ENCODE results near the gene ZNF513.
A peak's percentile ranks its signal among the peaks of the same experiment; 100 is the strongest.

The ZNF513 gene, protein sequence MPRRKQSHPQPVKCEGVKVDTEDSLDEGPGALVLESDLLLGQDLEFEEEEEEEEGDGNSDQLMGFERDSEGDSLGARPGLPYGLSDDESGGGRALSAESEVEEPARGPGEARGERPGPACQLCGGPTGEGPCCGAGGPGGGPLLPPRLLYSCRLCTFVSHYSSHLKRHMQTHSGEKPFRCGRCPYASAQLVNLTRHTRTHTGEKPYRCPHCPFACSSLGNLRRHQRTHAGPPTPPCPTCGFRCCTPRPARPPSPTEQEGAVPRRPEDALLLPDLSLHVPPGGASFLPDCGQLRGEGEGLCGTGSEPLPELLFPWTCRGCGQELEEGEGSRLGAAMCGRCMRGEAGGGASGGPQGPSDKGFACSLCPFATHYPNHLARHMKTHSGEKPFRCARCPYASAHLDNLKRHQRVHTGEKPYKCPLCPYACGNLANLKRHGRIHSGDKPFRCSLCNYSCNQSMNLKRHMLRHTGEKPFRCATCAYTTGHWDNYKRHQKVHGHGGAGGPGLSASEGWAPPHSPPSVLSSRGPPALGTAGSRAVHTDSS

DNA sequence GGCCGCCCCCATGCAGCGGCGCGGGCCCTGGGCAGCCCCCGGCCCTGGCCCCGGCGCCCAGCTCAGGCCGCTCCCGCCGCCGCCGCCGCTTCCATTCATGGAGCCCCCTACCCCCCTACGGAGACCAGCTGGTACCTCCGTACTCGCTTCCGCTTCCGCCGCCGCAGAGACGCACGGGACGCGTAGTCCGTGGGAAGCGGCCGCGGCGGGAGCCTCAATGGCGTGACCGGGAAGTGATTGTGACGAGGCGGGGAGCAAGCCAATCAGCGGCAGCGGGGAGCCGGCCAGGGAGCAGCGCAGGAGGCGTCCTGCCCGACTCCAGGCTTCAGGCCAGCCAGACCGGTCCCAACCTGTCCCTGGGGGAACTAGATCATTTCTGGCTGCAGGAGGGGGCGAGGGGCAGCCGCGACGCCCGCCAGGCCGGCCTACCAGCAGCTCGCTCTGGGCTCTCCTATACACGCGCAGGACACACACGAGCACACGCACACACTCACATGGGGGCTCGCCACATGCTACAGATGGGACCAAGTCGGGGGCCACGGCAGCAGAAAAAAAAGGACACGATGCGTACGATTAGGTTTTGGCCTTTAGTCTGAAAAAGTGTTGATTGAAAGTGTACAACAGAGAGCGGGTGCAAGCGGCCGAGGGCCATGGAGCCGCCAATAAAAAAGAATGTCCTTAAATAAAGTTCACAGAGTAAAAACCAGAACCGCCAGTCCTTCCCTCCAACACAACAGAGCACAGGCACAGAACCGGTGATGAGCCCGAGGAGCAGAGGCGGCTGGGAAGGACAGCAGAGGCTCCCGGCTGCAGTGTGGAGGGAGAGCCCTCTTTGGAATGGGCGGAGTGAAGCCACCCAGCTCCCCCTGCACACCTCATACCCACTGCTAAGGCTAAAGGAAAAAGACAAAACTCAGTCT, at the start of gene ZNF513:
Gene ZNF513, minus strand, starts transcription at position 109 of the 920 bp plus-strand sequence. CDS start 208 bp downstream, outside the sequence.
- Histone ChIP-seq H3K4me3 (ENCODE audit: low read depth in 1 of 2, low read length in 2 of 2) (peak within 1 kb of the TSS; percentile 40 to 75; a peak in 3 of 4 replicates), H4K20me1 (ENCODE audit: insufficient read depth, low read length) (peaks cover 26% of the 10 kb centered on the region; the same call in 1 of the 2 replicates), H3K9me3 (ENCODE audit: insufficient read depth, low read length, severe bottlenecking) (no peaks in the 10 kb centered on the region), H3K27ac (ENCODE audit: low read length) (peak within 1 kb of the TSS; percentile 91), H3K36me3 (ENCODE audit: insufficient read depth, low read length) (peaks cover 78% of the 10 kb centered on the region), H3K4me2 (ENCODE audit: insufficient read depth, low read length) (peak within 1 kb of the TSS; percentile 69), H3K27me3 (ENCODE audit: insufficient read depth, low read length, poor library complexity) (no peaks in the 10 kb centered on the region), H2AFZ (ENCODE audit: low read depth, low read length) (peak within 1 kb of the TSS; percentile 89), H3K9ac (ENCODE audit: low read depth, low read length) (peak within 1 kb of the TSS; percentile 71), H3K4me1 (ENCODE audit: insufficient read depth, low read length) (peaks cover 41% of the 10 kb centered on the region), H3K79me2 (ENCODE audit: insufficient read depth, low read length) (peaks cover 39% of the 10 kb centered on the region)
- TF ChIP-seq CTCF (IDR thresholded peaks at IDR 0.05; ENCODE audit: borderline replicate concordance, extremely low read depth, low read length, poor library complexity, severe bottlenecking): no peak
- TF ChIP-seq EZH2 (IDR thresholded peaks at IDR 0.05; ENCODE audit: borderline replicate concordance, low read depth, low read length, severe bottlenecking): no peak
- ATAC-seq (ENCODE audit: insufficient read depth, low read depth): peak; percentile 89
- DNase-seq: peak; percentile 90

GRCh38 chr2:27428978-27429541, 48.5 kb upstream of the ZNF513 start:
- H3K27ac ChIP-seq (ENCODE audit: low read length): peak overlapping the region; percentile 92
- peak overlapping the region; percentile 80 for H2AFZ ChIP-seq (ENCODE audit: low read depth, low read length)

More at GRCh38 chr2:27428978-27429541, 48.5 kb upstream of the ZNF513 start:
- Histone ChIP-seq H3K36me3 (ENCODE audit: insufficient read depth, low read length) (peaks cover 14% of the 10 kb centered on the region), H3K4me3 (ENCODE audit: low read depth in 1 of 2, low read length in 2 of 2) (peak overlapping the region; percentile 75 to 99), H4K20me1 (ENCODE audit: insufficient read depth, low read length) (peaks cover 40% of the 10 kb centered on the region), H3K79me2 (ENCODE audit: insufficient read depth, low read length) (peaks cover 48% of the 10 kb centered on the region), H3K27me3 (ENCODE audit: insufficient read depth, low read length, poor library complexity) (no peaks in the 10 kb centered on the region), H3K4me1 (ENCODE audit: insufficient read depth, low read length) (peaks cover 31% of the 10 kb centered on the region), H3K9ac (ENCODE audit: low read depth, low read length) (peak overlapping the region; percentile 89), H3K4me2 (ENCODE audit: insufficient read depth, low read length) (peak overlapping the region; percentile 89), H3K9me3 (ENCODE audit: insufficient read depth, low read length, severe bottlenecking) (no peaks in the 10 kb centered on the region)
- TF ChIP-seq CTCF (IDR thresholded peaks at IDR 0.05; ENCODE audit: borderline replicate concordance, extremely low read depth, low read length, poor library complexity, severe bottlenecking) (no peak), EZH2 (IDR thresholded peaks at IDR 0.05; ENCODE audit: borderline replicate concordance, low read depth, low read length, severe bottlenecking) (no peak)
- ATAC-seq (ENCODE audit: insufficient read depth, low read depth): peak; percentile 73
- peak; percentile 79 for DNase-seq

Data from DND-41 (cell line).